ENCODE results near the gene LRP1.
"Not testable (repeated sequence)": the region's sequence is repeated elsewhere in the genome, so short reads cannot be mapped to it uniquely, and the experiment has no call there.

The LRP1 gene

DNA sequence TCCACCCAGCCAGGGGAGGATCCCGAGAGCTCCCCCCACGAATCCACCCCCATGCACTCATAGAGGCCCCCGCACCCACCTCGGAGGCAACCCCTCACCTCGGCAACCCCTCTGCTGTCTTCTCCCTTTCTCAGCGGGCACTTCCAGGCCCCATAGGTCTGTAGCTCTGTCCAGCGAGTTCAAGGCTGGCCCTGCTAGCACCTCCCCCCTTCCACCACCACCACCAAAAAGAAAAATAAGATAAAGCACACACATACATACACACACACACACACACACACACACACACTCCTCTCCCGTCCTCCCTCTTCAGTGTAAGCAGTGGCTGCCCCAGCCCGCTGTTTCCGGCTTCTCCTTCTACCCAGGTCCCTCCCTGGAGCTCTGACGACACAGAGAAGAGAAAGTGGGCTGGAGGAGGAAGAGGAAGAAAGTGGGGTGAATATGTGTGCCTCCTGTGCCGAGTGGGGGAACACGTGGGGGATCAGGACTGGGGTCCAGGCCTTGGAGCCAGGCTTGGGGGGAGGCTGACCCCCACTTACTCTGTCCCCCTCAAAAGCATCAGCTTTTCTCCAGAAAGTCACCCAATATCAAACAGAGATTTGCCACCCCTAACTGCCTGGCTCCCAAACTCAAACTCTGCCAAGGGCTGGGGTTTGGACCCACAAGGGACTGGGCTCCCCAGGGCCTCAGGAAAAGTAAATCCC, 17.1 kb upstream of the LRP1 start, which contains the start of gene STAT6:
Gene STAT6 (minus strand): TSS at position 332 of the 704 bp plus-strand sequence. CDS start 3,084 bp downstream, outside the sequence.
- peak; percentile 72 for DNase-seq (ENCODE audit: low read depth, low spot score)

GRCh38 chr12:57112492-57113294, 15.6 kb upstream of the LRP1 start:
- no peak for DNase-seq (ENCODE audit: low read depth, low spot score)

DNA sequence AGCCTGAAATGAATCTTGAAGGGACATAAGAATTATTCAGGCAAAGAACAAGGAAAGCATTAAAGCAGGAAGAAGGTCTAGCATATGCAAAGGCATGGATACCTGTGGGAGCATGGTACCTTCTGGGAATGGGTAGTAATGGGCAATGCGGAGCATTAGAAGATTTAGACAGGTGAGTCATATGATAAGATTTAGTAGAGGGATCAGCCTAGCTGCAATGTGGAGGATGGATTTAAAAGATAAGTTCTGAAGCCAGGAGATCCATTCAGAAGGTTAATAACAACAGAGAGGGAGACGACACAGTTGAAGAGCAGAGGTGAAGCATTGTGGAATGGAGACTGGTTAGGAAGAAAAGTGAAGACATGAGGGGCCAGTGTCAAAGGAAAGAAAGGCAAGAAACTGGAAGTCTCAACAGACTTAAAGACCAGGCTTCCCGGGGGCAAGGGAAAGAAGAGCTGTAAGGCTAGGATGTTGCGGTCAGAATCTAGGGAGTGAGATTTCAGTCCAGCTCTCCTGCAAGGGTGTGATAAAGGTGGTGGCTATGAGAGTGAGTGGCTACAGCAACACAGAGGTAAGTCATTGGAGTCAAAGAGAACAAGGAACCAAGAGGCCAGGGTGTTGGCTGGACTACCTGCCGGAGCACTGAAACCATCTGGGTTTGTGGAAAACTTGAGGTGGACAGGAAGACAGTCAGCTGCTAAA, 11.6 kb upstream of the LRP1 start:
- DNase-seq (ENCODE audit: low read depth, low spot score), result no peak

GRCh38 chr12:57118711-57119271, 9.5 kb upstream of the LRP1 start:
- DNase-seq (ENCODE audit: low read depth, low spot score), result no peak

- DNase-seq (ENCODE audit: low read depth, low spot score), result no peak
These were observed 8.8 kb upstream of the LRP1 start for GRCh38 chr12:57119294-57120085.

DNA sequence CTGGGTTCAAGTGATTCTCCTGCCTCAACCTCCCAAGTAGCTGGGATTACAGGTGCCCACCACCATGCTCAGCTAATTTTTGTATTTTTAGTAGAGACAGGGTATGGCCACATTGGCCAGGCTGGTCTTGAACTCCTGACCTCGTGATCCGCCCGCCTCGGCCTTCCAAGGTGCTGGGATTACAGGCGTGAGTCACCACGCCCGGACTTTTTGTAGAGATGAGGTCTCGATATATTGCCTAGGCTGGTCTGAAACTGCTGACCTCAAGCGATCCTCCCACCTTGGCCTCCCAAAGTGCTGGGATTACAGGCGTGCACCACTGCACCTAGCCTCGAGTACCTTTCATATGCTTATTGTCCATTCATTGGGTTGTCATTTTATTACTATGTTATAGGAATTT, 7.6 kb upstream of the LRP1 start:
- not testable (repeated sequence) for DNase-seq (ENCODE audit: low read depth, low spot score)

GRCh38 chr12:57123813-57124212, 4.5 kb upstream of the LRP1 start:
- no peak for DNase-seq (ENCODE audit: low read depth, low spot score)

DNA sequence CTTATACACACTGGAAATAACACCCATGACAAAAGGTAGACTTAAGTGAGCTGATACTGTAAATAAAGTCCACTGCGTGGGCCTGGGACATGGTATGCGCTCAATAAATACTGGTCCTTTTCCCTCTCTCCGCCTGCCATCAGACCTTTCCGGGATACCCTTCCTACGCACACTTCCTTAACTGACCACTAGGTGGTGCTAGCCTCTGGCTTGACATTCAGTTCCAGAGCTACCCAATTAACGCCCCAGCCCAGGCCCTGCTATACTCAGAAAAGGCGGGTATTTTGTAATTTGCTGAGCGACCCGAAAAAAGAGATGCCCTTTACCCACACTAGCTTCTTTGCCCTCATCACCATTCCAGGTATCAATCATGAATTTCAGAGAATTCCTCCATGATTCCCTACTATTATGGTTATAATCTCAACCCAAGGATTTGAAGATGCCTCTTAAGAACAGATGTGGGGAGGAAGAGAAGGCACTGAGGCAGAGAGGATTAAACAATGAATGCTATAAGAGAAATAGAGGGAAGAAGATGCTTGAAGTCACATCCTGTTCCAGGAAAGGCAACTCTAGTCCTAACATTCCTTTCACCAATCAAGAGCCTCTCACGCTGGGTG, 3.9 kb upstream of the LRP1 start:
- peak; percentile 83 for DNase-seq (ENCODE audit: low read depth, low spot score)

- no peak for DNase-seq (ENCODE audit: low read depth, low spot score)
These were observed 2.2 kb upstream of the LRP1 start for GRCh38 chr12:57126061-57126460.

DNA sequence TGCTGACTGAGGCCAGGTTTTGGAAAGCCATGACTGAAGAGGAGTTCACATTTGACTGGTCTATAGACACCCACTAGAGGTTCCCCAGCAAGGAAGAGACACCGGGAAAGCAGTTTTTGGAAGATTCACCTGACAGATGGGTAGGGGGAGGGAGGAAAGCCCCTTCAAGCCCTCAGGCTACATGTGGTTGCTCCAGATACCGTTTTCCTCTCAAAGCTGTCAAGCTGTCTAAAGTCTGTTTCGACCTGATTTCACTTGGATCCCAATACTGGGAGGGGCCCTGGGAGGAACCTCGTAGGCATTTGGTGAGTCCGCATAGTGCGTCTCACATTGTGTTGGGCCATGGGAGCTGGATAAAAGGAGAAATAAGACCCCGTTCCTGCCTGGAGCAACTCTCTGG, 1.7 kb upstream of the LRP1 start:
- DNase-seq (ENCODE audit: low read depth, low spot score), result peak; percentile 59

- peak; percentile 87 for DNase-seq (ENCODE audit: low read depth, low spot score)
These were observed 1.1 kb upstream of the LRP1 start for GRCh38 chr12:57127101-57127725.

- no peak for DNase-seq (ENCODE audit: low read depth, low spot score)
These were observed 400 bp downstream of the LRP1 start for GRCh38 chr12:57128519-57129247.

GRCh38 chr12:57129321-57129842, 1.1 kb downstream of the LRP1 start:
- no peak for DNase-seq (ENCODE audit: low read depth, low spot score)

- DNase-seq (ENCODE audit: low read depth, low spot score), result no peak
These were observed 1.6 kb downstream of the LRP1 start for GRCh38 chr12:57129889-57130288.

DNA sequence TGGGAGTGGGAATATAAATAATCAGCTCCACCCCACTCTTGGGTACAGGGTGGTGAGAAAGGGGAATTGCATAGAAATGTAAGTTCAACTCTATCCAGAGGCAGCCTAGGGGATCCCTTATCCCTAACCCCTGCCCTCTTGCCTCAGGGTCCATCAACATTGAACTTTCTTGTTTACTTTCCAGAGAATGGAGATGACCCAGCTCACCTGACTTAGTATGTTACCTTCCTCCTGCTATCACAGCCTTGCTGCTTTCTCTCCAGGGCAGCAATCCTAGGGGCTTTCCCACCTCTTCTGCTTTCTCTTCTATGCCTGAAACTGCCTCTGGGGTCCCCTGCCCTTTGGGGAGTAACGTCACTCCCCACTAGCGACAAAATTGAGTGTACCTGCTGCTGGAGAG, 2.7 kb downstream of the LRP1 start:
- no peak for DNase-seq (ENCODE audit: low read depth, low spot score)

DNA sequence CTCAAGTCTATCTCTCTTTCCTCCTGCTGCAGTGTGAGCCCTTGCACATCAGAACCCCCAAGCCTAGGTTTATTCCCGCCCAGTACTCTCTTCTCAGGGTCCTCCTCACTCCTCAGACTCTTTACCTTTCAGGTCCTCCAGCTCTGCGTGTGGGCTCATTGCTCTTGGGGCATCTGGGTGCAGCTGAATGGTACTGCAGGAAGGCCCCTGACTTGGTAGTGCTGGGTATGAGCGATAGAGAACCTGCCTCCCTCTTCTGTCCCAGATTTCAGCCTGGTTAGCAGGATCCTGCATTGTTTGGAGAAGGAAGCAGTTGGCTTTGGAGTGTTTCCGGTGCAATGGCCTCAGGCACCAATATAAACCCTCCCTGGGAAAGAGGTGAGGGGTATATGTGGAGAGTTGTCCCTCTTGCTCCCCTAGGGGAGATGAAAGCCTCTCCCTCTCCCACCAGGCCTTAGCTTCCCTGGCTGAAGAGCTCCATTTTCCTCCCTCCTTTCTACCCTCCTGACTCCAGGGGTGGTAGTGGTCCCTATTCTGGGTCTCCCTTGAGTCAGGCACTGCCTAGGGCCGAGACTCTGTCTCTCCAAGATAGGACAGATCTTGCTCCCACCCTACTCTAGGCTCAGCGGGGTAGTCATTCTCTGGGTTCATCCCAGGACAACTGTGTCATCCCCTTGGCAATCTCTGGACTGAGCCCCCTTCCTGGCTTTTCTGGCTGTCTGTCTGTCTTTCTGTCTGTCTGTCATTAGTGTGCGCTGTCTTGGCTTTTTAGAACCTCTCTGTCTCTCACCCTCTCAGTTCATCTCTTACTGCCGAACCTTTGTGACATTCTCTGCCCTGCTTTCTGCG, 3.8 kb downstream of the LRP1 start:
- DNase-seq (ENCODE audit: low read depth, low spot score), result peak; percentile 68

GRCh38 chr12:57133013-57133569, 4.8 kb downstream of the LRP1 start:
- DNase-seq (ENCODE audit: low read depth, low spot score), result peak; percentile 82

DNA sequence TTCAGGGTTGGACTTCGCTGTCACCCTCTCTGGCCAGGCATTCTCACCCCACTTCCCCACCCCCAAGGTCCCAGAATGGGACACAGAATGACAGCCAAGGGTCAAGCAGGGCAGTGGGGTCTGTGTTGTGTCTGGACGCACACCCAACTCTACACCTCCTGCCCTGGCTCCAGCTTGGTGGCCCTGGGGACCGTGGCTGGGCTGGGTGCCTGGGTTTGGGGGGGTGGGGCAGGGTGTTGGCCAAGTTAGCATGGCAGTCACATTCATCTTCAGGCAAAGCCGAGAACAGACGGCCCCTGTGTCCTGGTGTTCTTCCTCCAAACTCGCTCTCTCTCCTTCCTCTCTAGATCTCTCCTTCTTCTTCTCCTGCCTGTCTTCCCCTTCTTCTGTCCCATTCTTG, 5.6 kb downstream of the LRP1 start:
- no peak for DNase-seq (ENCODE audit: low read depth, low spot score)

All from ELF-1 (cell line).